ENCODE measurements around the gene ALPL. TPM values are rescaled to one million over a fixed set of nuclear protein-coding genes. Genes with fewer than 3 reads are reported as not detected.
"Not testable (repeated sequence)": the region's sequence is repeated elsewhere in the genome, so short reads cannot be mapped to it uniquely, and the experiment has no call there.

The ALPL gene
- total RNA-seq: not detected in 2 replicates

DNA sequence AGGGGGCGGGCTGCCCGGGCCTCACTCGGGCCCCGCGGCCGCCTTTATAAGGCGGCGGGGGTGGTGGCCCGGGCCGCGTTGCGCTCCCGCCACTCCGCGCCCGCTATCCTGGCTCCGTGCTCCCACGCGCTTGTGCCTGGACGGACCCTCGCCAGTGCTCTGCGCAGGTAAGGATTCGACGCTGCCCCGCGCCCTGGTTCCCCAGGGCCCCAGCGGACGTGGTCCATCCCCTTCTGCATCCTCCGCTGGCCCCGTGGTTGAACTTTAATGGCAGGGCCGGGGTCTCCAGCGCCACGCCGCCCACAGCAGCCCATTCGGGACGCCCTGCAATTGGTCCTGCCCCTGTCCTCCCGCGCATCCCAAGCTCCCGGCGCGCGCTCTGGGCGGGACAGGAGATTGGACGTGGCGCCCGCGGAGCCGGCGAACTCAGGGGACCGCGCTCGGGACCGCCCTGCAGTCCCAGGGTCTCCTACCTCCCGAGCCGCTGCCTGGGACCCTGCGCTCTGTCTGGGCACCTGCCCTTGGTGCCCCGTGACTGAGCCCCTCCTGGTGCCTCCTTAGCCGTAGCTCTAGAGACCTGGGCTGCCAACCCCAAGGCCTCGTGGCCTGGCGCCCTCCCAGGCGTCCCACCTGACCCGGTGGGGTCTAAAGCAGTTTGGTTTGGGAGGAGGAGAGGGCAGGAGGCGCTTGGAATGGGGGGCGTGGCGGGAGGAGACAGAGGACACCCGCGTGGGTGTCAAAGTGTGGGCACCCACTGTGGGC lies at the start of gene ALPL:
Gene ALPL (plus strand): TSS at position 73 of the 762 bp plus-strand sequence. CDS start 44,659 bp downstream, outside the sequence.
- Mint-ChIP-seq H3K4me3 (peak within 1 kb of the TSS; percentile 77), H3K9me3 (no peaks in the 10 kb centered on the region), H3K36me3 (ENCODE audit: low read depth) (no peaks in the 10 kb centered on the region), H3K27ac (peak within 1 kb of the TSS; percentile 34), H3K4me1 (peaks cover 5% of the 10 kb centered on the region), H3K27me3 (peaks cover 40% of the 10 kb centered on the region)
- DNase-seq: no peak
- intact Hi-C loops (cut with micrococcal nuclease): loop anchor here (10.0 kb wide), 1 partner anchor 455 kb away; no protein-coding TSS in a partner anchor

DNA sequence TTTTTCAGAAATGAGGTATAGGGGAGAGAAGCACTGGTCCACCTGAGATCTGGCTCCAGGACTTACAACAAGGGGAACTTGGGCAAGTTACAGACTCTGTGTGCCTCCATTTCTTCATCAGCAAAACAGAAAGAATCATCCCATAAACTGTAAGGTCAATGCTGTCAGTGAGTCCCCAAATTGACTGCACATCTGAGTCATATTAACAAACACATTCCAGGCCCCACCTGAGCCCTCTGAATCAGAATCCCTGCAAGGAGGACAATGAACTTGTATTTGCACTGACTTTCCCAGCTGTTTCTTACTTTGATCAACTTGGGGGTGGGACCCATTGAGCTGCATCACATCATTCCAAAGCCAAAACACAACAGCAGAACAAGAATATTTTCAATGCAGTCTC lies 44.1 kb upstream of the ALPL start:
- H3K9me3 Mint-ChIP-seq; intact Hi-C loops (cut with micrococcal nuclease); H3K36me3 Mint-ChIP-seq (ENCODE audit: low read depth); H3K27ac Mint-ChIP-seq; H3K27me3 Mint-ChIP-seq; DNase-seq; H3K4me1 Mint-ChIP-seq; H3K4me3 Mint-ChIP-seq: not testable (repeated sequence)

DNA sequence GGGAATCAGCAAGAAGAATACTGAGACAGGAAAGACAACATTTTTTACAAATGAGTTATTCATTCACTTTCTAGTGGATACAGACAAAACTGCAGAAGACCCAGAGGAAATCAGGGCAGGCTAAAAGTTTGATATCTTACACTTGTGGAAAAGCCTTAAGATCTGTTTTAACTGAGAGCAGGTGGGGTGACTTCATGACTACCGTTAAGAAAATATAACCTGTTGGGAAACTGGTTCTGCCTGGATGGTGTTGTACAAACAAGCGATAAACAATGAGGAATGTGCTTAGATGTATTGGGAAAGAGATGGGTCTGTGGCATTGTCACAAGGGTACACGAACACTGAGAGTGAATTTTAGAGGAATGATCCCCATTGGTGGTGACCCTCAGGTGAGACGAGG lies 41.3 kb upstream of the ALPL start:
- H3K27ac Mint-ChIP-seq; H3K9me3 Mint-ChIP-seq; DNase-seq; H3K27me3 Mint-ChIP-seq; intact Hi-C loops (cut with micrococcal nuclease); H3K4me3 Mint-ChIP-seq; H3K36me3 Mint-ChIP-seq (ENCODE audit: low read depth); H3K4me1 Mint-ChIP-seq: not testable (repeated sequence)

DNA sequence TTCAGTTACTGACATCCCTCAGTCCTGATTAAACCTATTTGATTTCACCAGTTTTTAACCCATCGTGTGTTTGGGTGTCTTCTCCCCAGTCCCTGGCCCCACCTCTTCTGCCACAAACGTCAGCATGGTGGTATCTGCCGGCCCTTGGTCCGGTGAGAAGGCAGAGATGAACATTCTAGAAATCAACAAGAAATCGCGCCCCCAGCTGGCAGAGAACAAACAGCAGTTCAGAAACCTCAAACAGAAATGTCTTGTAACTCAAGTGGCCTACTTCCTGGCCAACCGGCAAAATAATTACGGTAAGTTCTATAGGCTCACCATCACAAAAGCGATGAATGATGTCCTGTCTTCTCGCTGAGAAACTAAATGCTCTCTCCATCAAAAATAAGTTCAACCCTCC lies 40.6 kb upstream of the ALPL start:
- Mint-ChIP-seq H3K4me1 (peaks cover 2% of the 10 kb centered on the region), H3K27me3 (peaks cover 1% of the 10 kb centered on the region), H3K27ac (no peak overlapping the region), H3K9me3 (no peaks in the 10 kb centered on the region), H3K4me3 (no peak overlapping the region), H3K36me3 (ENCODE audit: low read depth) (no peaks in the 10 kb centered on the region)
- peak; percentile 64 for DNase-seq
- intact Hi-C loops (cut with micrococcal nuclease): no loop called here

DNA sequence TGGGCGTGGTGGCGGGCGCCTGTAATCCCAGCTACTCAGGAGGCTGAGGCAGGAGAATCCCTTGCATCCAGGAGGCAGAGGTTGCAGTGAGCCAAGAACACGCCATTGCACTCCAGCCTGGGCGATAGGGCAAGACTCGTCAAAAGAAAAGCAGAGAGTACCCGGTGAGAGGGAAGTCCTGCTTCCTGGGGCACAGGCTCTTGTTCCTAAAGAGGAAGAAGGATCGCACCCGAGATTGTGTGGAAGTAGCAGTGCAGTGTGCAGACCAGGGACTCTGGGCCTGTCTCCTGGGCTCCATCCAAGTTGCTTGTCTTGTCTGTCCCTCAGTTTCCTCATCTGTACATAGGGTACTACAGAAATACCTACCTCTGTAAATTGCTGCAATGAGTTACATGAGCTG lies 39.6 kb upstream of the ALPL start:
- no peaks in the 10 kb centered on the region for H3K36me3 Mint-ChIP-seq (ENCODE audit: low read depth)
- peak; percentile 39 for DNase-seq
- H3K27me3 Mint-ChIP-seq: peaks cover 1% of the 10 kb centered on the region
- no peak overlapping the region for H3K27ac Mint-ChIP-seq
- peaks cover 2% of the 10 kb centered on the region for H3K4me1 Mint-ChIP-seq
- no peaks in the 10 kb centered on the region for H3K9me3 Mint-ChIP-seq
- intact Hi-C loops (cut with micrococcal nuclease): no loop called here
- no peak overlapping the region for H3K4me3 Mint-ChIP-seq

DNA sequence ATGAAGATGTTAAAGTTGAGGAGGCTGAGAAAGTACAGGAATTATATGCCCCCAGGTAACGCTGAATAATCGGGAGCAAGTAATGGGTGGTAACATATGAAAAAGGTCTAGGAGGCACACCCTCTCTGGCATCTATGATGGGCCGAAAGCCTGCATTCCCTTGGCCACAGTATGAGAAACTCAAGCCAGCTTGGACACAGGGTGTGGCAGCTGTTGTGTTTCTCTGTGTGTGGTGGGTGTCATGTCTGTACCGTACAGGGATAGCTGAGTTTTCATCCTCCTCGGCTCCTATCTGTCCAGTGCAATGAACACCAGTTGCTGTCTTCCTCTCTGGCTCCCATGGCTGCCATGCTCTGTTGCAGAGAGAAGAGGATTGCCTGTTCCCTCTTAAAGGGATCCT lies 36.4 kb upstream of the ALPL start:
- no peak overlapping the region for H3K27ac Mint-ChIP-seq
- H3K4me1 Mint-ChIP-seq: peaks cover 2% of the 10 kb centered on the region
- intact Hi-C loops (cut with micrococcal nuclease): no loop called here
- no peaks in the 10 kb centered on the region for H3K36me3 Mint-ChIP-seq (ENCODE audit: low read depth)
- H3K27me3 Mint-ChIP-seq: peaks cover 3% of the 10 kb centered on the region
- H3K9me3 Mint-ChIP-seq: no peaks in the 10 kb centered on the region
- DNase-seq: no peak
- H3K4me3 Mint-ChIP-seq: no peak overlapping the region

DNA sequence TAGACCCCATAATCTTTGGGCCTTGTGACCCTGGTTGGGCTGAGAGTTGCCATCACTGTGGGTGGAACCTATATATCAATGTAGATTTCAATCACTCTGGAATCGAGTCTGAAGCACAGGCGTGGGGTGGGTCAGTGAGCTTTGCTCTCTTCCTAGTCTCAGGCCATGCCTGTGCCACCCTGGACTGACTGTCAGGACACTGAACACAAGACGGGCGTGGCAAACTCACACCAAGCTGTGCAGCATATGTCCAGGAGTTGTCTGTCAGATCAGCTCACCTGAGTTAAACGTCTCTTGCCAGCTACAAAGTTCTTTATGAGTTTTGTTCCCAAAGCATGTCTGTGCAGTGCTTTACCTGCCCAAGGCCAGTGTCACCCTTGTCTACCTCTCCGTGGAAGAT lies 30.9 kb upstream of the ALPL start:
- intact Hi-C loops (cut with micrococcal nuclease): no loop called here
- Mint-ChIP-seq H3K9me3 (no peaks in the 10 kb centered on the region), H3K27ac (no peak overlapping the region), H3K36me3 (ENCODE audit: low read depth) (no peaks in the 10 kb centered on the region), H3K4me3 (no peak overlapping the region), H3K27me3 (peaks cover 6% of the 10 kb centered on the region), H3K4me1 (no peaks in the 10 kb centered on the region)
- DNase-seq: no peak

DNA sequence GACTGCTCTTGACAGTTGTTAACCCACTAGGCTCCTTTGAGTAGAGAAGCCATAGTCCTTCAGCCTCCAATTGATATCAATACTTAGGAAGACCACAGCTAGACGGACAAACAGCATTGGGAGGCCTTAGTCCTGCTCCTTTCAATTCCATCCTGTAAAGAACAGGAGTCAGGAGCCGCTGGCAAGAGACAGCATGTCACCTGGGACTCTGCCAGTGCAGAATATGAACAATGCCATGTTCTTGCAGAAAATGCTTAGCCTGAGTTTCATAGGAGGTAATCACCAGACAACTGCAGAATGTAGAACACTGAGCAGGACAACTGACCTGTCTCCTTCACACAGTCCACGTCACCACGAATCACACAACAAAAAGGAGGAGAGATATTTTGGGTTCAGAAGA lies 25.3 kb upstream of the ALPL start:
- DNase-seq; H3K36me3 Mint-ChIP-seq (ENCODE audit: low read depth); H3K9me3 Mint-ChIP-seq; H3K27me3 Mint-ChIP-seq; H3K27ac Mint-ChIP-seq; H3K4me1 Mint-ChIP-seq; intact Hi-C loops (cut with micrococcal nuclease); H3K4me3 Mint-ChIP-seq: not testable (repeated sequence)

DNA sequence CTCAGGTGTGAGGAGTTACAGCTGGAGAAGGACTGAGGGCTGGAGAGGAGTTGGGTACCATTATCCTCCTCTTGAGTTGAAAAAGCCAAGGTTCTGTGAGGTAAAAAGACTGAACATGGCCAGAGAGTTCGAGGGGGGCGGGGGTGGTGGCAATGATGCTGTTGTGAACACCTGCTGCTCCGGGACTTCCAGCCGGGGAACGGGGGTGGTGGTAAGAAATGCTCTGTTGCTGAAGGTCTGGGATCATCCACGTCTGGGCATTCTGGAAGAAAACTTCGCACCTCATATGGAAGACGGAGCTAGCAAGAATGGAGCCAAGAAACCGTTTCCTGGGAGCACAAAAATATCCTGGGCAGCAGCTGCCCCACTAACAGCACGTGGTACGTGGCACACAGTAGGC lies 20.1 kb upstream of the ALPL start:
- H3K4me3 Mint-ChIP-seq: no peak overlapping the region
- H3K36me3 Mint-ChIP-seq (ENCODE audit: low read depth): no peaks in the 10 kb centered on the region
- peaks cover 8% of the 10 kb centered on the region for H3K27me3 Mint-ChIP-seq
- H3K27ac Mint-ChIP-seq: no peak overlapping the region
- H3K9me3 Mint-ChIP-seq: no peaks in the 10 kb centered on the region
- peaks cover 5% of the 10 kb centered on the region for H3K4me1 Mint-ChIP-seq
- DNase-seq: no peak
- intact Hi-C loops (cut with micrococcal nuclease): no loop called here

DNA sequence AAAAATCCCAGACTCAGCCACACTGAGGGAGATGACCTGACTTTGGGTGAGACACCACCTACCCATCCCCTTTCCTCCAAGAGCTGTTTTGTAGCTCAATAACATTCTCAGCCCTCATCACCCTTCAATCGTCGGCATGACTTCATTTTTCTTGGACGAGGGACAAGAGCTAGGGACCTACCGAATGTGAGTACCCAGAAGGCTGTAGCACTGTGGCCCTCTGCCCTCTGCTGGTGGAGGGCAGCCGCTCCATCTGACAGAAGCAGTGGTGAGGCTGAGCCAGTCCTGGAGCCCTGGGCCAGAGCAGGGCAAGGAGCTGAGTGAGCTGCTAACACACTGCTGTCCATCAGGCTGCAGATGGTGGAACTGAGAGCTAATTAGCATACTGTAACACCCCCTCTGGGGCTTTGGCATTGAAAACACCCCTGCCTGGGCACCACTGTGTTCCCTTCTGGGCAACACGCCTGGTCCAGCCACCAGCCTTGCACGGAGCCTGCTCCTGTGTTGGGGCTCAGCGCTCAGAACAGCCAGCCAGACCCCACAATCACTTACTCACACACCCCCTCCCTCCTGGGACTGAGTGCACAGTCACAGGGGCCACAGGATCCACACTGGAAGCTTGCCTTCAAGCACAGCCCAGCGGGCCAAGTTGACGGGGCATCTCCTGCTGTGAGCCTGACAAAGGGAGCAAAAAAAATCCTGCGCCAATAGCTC lies 18.3 kb upstream of the ALPL start:
- intact Hi-C loops (cut with micrococcal nuclease): no loop called here
- H3K27me3 Mint-ChIP-seq: peaks cover 10% of the 10 kb centered on the region
- no peak overlapping the region for H3K27ac Mint-ChIP-seq
- H3K4me1 Mint-ChIP-seq: peaks cover 5% of the 10 kb centered on the region
- H3K36me3 Mint-ChIP-seq (ENCODE audit: low read depth): no peaks in the 10 kb centered on the region
- H3K9me3 Mint-ChIP-seq: no peaks in the 10 kb centered on the region
- peak; percentile 75 for DNase-seq
- H3K4me3 Mint-ChIP-seq: no peak overlapping the region

DNA sequence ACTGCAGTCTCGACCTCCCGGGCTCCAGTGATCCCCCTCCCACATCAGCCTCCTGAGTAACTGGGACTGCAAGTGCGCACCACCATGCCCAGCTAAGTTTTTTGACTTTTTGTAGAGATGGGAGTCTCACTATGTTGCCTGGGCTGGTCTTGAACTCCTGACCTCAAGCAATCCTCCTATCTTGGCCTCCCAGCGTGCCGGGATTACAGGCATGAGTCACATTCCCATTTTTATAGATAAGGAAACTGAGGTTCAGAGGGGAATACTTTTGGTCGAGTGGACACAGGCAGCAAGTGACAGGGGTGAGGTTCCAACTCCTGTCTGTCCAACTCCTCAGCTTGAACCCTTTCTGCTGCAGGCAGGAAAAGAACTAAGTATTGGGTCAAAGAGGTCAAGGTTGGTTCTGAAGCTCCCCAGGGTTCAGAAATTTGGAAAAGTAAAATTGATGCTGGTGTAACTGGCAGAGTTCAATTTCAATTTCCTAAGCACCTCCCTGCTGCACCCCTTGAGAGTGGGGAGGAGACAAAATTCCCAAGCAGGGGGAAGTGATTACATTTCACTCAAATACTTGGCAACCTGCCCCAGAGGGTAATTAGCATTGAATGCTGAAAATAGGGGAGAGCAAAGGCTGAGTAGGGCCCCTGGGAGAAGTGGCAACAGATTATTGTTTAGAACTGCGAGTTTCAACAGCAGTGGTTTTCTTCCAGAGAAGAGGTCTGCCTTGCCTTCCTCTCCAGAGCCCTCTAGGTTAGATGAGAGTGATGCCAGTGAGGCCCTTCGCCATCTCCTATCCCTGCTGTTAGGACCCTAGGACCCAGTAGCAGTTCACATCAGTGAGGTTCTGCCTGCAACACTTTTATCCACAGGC lies 17.5 kb upstream of the ALPL start:
- no peaks in the 10 kb centered on the region for H3K9me3 Mint-ChIP-seq
- no peak overlapping the region for H3K27ac Mint-ChIP-seq
- no peaks in the 10 kb centered on the region for H3K36me3 Mint-ChIP-seq (ENCODE audit: low read depth)
- intact Hi-C loops (cut with micrococcal nuclease): no loop called here
- H3K27me3 Mint-ChIP-seq: peaks cover 12% of the 10 kb centered on the region
- peaks cover 5% of the 10 kb centered on the region for H3K4me1 Mint-ChIP-seq
- DNase-seq: no peak
- no peak overlapping the region for H3K4me3 Mint-ChIP-seq

DNA sequence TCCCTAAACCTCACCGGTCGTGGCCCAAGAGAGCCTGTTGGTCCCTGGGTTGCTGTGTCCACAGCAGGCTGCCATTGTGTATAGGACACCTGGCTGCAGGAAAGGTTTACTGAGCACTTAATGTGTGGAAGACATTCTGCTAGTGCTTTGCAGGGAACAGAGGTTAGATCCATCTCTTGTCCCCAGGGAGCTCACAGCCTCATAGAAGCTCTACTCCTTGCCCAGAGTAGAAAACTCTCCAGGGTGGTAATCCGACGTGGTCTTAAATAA lies 16.9 kb upstream of the ALPL start:
- H3K27me3 Mint-ChIP-seq: peaks cover 12% of the 10 kb centered on the region
- H3K4me1 Mint-ChIP-seq: peaks cover 5% of the 10 kb centered on the region
- no peak for DNase-seq
- H3K27ac Mint-ChIP-seq: no peak overlapping the region
- no peak overlapping the region for H3K4me3 Mint-ChIP-seq
- H3K9me3 Mint-ChIP-seq: no peaks in the 10 kb centered on the region
- intact Hi-C loops (cut with micrococcal nuclease): no loop called here
- H3K36me3 Mint-ChIP-seq (ENCODE audit: low read depth): no peaks in the 10 kb centered on the region

DNA sequence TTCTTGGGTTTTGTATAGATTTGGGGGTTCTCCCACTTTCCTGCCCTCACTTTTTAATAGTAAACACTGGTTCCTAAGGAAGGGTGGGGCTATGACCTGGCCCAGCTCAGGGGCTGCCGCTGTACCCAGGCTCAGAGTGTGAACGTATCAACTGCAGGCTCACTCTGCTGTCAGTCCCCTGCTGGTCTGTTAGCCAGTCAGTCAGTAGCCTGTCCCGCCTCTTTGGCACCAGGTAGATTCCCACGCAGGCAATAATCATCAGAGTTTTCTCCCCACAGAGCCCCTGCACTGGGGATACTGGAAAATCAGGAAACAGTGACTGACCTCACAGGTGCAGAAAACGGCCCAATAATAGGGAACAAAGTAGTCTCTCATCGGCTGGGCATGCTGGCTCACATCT lies 15.0 kb upstream of the ALPL start:
- no peak for DNase-seq
- no peak overlapping the region for H3K4me3 Mint-ChIP-seq
- peaks cover 14% of the 10 kb centered on the region for H3K27me3 Mint-ChIP-seq
- no peaks in the 10 kb centered on the region for H3K4me1 Mint-ChIP-seq
- no peaks in the 10 kb centered on the region for H3K36me3 Mint-ChIP-seq (ENCODE audit: low read depth)
- intact Hi-C loops (cut with micrococcal nuclease): no loop called here
- no peaks in the 10 kb centered on the region for H3K9me3 Mint-ChIP-seq
- no peak overlapping the region for H3K27ac Mint-ChIP-seq

DNA sequence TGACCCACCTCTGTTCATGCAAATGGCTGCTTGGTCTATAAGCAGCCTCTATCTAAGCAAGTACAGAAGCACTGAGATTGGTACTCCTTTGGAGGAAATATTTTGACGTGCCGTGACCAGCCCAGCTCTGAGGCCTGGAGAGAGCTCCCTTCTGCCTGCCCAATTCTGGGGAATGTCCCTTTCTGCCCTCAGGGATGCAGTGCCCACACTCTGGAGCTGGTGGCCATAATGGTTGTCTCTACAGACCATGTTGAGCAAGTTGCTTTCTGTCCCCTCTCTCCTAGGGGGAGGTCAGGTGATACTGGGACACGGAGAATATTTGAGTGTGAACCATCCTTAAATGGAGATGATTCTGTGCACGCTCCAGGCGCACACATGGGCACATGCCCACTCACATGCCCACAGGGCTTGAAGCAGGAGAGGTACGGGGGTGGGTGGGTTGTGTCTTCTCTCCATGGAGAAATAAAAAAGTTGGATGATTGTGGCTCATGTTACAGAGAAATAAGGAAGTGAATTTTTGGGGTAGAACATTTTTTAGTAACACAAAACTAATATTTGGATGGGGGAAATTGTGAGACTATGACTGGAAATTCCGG lies 13.9 kb upstream of the ALPL start:
- Mint-ChIP-seq H3K27ac (no peak overlapping the region), H3K4me1 (no peaks in the 10 kb centered on the region), H3K9me3 (no peaks in the 10 kb centered on the region), H3K4me3 (no peak overlapping the region), H3K27me3 (peaks cover 14% of the 10 kb centered on the region), H3K36me3 (ENCODE audit: low read depth) (no peaks in the 10 kb centered on the region)
- intact Hi-C loops (cut with micrococcal nuclease): no loop called here
- no peak for DNase-seq
